ENCODE results near the gene TMEM184A.
"Not testable (repeated sequence)": the region's sequence is repeated elsewhere in the genome, so short reads cannot be mapped to it uniquely, and the experiment has no call there.

Gene TMEM184A

DNA sequence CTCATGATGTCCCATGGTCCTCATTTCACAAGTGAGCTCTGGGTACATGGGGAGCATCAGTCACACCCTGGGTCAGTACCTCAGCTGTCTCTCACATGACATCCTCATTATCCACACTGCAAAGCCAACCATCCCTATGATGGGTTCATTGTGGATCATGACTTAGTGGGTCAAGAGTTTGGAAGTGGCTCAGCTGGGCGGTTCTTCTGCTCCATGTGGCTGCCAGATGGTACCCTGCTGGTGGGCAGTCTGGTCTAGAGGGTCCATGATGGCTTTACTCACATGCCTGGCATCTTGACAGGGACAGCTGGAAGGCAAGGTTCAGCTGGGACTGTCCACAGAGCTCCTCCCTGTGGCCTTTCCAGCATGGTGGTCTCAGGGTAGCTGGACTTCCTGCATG, 33.0 kb upstream of the TMEM184A start:
- no peak for DNase-seq

DNA sequence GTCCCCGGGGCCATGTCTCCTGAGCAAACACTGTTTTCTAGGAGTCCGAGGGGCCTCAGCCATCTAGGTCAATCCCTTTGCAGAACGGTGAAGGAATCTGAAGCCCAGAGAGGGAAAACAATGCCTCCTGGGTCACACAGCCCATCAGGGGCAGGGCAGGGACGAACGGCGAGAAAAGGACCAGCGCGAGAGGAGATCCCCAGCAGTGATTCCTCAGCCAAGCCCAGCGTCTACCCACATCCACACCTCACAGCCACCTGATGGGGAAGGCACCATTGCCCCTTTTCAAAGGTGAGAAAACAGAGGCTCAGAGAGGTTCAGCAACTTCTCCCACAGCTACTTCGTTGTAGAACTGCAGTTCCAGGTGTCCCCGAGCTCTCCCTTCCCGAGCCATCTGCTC, 31.7 kb upstream of the TMEM184A start:
- no peak for DNase-seq

DNA sequence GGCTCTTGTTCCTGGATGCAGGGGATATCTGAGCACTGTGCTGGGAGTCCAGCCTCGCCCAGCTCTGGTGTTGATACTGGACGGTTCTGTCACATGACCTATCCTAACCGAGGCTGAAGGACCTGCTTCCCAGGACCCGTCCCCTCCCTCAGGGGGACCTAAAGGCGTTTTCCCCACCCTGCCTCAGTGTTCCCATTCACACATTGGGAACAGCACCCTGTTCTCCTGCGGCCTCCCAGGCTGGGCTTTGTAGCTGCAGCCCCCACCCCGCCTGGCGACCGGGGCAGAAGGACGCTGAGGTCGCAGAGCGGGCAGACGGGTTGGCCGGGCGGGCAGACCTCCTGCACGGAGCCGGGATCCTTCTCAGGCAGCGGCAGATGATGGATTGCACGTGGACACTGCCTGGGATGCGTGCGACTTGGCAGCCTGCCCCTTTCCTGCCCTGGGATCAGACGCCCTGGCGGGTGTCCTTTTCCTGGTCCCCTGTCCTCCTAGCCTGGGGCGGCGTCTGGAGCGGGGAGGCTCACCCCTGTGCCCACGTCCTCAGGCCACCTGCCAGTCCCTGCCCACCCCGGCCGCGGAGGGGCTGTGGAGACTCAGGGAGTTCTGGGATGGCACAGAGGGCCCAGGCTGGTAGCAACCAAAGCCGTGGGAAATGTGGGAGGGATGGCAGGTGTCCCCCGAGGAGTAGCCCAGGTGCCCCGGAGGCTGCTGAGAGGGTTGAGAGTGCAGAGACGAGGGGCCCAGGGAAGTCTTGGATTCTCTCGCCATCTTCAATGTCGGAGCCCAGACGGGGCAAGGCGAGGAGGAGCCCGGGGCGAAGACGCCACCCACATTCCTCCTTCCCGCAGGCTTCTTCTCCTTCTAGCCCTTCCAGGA, 31.1 kb upstream of the TMEM184A start:
- DNase-seq: no peak

DNA sequence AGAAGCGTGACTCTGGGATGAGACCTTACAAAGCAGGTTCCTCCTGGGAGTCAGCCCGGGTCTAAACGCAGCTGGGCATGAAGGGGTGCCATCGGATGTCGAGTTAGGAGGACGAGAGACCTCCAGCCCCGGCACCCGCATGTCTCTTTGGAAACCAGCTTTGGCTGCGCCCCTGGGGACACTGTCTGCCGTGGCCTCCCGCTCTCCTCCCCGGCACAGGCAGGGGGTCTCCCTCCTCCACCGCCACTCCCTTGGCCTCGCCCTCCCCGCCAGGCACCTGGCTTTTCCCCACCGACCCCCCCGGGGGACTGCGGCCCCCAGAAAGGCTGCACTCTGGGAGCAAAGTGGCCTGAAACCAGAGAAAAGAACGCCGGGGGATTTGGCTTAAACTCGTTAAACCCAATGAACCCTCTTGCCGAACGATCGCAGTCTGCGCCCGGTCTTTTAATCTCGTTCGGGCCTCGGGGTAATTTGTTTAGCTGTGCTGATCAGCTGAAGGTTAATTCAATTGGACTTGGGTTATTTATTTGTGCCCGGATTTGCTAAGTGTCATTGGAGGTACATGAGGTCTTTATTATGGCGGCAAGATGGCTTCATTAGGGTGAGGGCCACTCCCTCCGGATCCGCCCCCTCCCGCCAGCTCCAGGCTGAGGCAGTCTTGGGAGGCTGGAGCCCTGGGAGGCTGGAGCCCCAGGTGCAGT, 30.3 kb upstream of the TMEM184A start:
- no peak for DNase-seq

DNA sequence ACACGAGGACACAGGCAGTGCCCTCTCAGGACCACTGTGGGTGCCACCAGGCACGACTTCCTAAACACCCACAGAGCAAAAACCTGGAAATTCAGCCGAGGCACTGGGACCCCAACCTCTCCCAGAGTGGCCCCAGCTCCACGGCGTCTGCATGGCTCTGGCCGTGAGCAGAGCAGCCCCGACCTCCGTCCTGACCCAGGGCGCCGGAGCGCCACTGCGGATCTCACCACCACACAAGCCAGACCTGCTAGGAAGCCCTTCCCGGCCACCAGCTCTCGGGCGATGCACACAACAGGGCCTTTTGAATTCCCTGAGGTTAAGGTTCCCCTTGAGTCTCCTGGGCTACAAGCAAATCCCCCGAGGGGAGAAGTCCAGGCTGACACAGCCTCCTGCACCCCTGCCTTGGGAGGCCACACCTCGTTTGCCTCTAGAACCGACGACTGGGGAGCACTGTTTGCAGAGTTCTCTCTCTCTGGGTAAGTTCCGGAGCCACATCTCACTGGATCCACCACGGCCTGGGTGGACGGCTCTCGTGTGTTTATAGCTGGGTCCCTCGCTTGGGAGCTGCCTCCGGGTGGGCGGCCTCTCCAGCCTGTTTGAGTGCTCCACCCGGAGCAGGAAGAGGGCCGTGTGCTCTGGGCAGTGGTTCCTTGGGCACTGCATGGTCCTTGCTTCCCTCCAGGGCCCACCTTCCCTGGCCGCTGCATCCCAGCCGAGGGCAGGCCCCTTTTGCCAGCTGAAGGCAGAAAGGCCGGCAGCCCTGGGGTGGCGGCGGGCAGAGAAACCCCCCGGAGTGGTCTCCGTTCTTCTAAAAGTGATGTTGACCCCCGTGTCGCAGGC, 29.4 kb upstream of the TMEM184A start:
- no peak for DNase-seq

DNA sequence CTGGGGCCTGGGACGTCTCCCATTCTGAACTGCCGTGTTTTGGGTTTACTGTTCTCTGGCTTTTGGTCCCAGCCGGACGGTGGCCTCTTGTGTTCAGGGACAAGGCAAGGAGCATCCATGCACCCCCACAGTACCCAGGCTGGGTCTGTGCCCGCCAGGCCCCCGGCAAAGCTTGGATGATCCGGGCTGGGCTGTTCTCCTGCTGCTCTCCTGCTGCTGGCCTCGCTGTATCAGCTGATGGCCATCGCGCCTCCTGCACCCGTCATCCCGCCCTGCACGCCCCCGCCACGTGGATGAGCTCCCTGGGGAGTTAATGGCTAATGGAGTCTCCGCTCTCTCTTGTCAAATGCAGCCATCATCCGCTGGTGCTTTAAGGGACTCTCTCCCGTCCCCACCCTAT, 28.7 kb upstream of the TMEM184A start:
- no peak for DNase-seq

DNA sequence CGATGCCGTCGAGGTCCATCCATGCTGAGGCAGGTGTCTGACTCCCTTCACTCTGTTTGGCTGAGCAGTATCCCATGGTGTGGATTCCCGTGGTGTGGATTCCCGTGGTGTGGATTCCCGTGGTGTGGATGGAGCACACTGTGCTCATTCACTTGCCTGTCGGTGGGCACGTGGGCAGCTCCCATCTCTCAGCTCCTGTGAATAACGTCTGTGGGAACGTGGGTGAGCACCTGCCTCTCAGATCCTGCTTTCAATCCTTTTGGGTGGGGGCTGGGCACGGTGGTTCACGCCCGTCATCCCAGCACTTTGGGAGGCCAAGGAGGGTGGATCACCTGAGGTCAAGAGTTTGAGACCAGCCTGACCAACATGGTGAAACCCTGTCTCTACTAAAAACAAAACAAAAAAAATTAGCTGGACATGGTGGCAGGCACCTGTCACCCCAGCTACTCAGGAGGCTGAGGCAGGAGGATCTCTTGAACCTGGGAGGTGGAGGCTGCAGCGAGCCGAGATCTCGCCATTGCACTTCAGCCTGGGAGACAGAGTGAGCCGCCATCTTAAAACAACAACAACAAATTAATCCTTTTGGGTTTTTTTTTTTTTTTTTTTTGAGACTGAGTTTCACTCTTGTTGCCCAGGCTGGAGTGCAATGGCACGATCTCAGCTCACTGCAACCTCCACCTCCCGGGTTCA, 27.4 kb upstream of the TMEM184A start:
- not testable (repeated sequence) for DNase-seq

DNA sequence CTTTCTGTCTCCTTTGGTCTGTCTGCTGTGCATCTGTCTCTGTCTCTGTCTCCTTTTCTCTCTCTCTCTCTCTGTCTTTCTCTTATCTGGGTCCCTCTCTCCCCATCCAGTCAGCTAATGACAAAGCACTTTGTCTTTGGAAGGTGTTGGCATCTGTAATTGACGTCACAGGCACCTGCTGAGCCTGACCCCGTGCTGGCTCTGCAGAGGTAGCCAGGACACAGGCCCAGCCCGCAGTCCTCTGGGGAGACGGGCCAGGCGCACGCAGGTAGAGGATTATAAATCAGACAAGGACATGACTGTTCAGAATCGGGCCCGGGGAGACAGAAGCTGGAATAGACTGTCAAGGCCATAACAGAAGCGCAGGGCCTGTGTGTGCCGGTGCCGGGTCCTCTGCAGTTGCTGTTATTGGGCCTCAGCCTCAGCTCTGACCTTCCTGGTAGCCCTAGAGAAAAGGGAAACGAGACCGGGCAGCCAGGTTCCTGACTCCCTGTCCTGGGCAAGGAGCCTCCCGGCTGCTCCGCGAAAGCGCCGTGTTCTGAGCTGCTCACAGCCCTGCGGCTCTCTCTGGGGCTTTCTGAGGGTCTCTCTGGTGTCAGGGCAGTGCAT, 24.5 kb upstream of the TMEM184A start:
- no peak for DNase-seq

DNA sequence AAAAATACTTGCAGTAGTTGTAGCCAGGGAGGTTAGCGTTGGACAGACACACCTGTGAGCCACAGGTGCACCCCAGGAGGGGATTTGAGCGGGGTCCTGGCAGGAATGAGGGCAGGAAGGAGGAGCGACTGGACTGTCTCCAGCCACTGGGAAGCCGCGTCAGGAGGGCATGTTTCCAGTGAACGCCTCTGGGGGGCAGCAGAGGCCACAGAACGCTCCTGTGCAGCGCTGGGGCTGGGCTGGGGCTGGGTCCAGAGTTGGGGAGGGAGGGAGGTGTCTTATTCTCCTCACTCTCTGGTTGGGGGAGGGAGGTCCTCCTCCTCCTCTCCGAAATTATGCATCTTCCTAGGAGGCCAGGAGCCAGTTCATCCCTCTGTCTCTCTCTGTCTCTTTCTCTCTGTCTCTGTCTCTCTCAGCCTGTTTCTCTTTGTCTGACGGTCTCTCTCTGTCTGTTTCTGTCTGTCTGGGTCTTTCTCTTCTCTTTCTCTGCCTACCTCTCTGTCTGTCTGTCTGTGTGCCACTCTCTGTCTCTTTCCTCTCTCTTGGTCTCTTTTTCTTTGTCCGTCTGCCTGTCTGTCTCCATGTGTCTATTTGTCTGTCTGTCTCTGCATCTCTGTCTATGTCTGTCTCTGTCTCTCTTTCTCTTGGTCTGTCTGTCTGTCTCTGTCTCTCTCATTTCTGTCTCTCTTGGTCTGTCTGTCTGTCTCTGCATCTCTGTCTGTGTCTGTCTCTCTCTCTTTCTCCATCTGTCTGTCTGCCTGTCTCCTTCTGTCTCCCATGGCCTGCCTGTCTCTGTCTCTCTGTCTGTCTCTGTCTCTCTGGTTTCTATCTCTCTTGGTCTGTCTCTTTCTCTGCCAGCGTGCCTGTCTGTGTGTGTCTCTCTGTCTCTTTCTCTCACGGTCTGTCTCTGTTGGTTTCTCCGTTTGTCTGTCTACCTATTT, 23.7 kb upstream of the TMEM184A start:
- DNase-seq: peak; percentile 77

DNA sequence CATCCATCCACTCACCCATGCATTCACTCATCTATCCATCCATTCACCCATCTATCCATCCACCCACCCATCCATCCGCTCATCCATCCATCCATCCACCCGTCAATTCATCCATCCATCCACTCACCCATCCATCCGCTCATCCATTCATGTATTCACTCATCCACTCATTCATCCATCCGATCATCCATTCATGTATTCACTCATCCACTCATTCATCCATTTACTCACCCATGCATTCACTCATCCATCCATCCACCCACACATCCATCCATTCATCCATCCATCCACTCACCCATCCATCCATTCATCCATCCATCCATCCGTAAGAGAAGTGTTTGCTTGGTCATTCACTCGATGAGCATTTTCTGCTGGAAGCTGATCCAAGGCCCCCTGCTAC, 22.5 kb upstream of the TMEM184A start:
- no peak for DNase-seq

DNA sequence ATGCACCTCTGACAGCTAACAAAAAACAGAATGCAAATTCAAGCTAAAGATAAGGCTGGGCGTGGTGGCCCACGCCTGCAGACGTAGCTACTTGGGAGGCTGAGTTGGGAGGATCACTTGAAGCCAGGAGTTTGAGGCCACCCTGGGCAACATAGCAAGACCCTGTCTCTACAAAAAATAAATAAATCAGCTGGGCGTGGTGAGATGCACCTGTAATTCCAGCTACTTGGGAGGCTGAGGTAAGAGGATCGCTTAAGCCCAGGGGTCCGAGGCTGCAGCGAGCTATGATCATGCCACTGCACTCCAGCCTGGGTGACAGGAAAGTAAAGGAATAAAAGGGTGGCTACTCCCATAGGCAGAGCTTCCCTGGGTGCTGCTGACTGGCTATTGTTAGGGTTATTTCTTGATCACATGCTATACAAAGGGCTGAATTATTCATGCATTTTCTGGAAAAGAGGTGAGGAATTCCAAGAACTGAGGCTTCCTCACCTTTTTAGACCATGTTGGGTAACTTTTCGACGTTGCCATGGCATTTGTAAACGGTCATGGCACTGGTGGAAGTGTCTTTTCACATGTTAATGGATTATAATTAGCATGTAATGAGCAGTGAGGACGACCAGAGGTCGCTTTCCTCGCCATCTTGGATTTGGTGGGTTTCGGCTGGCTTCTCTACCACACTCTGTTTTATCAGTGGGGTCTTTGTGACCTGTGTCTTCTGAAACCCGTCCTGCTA, 20.7 kb upstream of the TMEM184A start:
- DNase-seq: no peak

DNA sequence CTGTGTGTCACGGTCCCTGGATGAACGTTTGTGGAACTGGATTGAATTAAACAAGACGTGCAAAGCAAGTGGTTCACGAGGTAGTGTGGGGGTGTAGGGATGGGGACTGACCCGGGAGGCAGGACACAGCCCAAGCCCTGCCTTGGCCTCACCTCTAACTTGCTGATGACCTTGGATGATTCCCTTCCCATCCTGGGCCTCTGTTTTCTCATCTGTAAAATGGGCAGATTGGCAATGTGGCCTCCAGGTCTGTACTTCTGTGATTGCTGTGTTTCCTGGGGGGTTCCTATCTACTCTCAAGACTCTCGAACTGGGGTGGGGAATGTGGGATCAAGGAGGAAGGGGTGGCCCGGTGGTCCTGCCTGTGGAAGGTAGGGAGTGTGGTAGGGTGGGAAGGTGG, 19.8 kb upstream of the TMEM184A start:
- no peak for DNase-seq

DNA sequence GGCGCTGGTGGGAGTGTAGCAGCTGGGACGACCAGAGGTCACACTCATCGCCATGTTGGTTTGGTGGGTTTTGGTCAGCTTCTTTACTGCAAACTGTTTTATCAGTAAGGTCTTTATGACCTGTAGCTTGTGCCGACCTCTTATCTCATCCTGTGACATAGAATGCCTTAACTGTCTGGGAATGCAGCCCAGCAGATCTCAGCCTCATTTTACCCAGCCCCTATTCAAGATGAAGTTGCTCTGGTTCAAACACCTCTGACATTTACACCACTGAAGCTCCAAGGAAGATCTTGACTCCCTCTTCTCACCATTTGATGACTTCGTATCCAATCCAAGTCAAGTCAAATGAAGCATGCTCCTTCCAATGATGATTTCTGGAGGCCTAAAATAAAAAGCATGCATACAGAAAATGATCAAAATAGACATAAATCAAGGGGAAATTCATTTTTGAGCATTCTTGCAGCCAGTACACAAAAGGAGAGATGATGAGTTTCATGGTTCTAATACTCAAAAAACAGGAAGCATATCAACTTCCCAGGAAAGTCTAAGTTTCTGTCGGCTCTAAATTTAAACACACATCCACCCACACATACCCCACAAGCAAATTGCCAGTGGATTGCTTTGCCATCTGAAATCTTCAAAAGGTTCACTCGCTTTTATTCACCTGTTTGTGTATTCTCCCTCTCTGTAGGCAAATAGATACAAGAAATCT, 16.3 kb upstream of the TMEM184A start:
- no peak for DNase-seq

DNA sequence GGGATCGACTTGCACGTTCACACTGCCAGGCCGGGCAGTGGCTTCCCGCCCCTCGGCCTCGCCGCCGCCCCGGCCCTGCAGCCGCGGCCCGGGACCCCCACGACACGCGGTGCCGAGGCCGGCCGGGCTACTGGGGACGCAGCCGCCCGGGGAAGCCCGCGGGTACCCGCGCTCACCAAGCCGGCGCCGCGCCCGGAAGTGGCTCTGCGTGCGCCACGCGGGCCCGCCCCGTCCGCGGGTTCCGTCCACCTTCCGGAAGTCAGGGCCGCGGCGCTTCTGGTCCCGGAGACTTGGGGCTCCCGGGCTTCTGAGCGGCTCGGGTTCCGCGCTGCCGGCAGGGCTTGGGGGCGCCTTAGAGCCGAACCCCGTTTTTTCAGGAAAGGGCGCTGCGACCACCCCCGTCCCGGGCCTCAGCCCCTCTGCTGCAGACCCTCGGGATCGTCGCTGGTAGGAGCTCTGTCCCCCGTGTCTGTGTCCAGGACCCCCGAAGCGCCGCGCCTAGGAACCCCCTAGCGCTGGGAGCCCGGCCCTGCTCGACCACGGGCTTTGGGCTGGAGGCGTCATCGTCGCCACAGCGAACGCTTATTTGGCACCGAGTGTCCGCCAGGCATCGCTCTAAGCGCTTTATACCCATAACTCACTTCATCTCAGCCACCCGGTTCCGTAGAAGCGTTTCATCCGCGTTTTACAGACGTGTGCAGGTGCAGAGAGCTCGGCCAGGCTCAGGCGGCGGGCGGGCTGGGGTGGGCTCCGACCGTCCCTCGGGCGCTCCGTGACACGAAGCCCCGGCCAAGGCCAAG, 14.0 kb upstream of the TMEM184A start, which contains the start of gene PSMG3:
TSS of gene PSMG3 (minus strand) at position 200 of the 800 bp plus-strand sequence. CDS start 693 bp downstream, outside the sequence.
- peak; percentile 88 for DNase-seq

DNA sequence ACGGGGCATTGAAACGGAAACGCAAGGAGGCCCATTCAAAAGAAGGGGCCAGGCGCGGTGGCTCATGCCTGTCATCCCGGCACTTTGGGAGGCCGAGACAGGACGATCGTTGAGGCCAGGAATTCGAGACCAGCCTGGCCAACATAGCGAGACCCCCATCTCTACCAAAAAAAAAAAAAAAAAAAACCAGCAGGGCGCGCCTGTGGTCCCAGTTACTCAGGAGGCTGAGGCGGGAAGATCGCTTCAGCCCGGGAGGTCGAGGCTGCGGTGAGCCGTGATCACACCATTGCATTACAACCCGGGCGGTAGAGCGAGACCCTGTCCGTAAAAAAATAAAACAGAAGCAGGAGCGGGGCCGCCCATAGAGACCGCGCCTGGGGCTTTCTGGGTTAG, 13.4 kb upstream of the TMEM184A start:
- DNase-seq: no peak

DNA sequence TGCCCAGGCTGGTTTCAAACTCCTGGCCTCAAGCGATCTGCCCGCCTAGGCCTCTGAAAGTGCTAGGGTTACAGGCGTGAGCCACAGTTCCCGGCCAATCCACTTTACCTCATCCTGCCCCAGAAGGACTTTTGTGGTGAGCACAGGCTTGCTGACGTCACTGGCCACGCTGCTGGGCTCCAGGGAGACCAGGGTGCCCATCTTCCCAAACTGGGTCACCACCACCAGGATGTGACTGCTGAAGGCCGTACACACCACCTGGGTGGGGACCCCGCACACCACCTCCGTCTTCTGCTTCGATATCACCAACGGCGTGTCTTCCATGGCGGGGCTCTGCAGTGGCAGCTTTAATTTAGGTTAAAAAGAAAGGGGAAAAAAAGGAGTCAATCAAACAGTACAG, 13.0 kb upstream of the TMEM184A start:
- DNase-seq: peak; percentile 39

DNA sequence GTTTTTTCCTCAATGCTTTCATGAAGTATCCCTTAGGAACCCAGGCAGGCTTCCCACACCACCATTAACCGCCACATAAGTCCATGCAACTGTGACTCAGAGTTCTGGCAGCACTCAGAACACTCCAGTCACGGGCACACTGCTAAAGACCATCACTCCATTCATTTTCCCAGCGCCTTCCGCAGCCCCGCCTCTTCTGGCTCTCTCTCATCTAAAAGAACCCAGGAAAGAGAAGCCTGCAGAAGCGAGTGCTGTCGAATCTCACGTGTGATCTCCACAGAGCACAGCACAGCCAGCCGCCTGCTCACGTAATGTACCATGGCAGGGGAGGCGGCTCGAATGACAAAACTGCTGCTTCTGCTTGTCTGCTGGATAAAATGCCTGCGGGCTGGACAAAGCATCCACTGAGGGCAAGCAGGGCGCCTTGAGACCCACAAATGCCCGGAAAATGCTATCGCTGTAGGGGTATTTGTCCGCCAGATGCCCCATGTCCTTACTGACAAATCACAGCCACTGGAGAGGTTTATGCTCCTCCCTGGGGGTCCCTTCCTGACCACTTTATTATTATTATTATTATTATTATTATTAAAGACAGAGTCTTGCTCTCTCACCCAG, 12.0 kb upstream of the TMEM184A start:
- no peak for DNase-seq

DNA sequence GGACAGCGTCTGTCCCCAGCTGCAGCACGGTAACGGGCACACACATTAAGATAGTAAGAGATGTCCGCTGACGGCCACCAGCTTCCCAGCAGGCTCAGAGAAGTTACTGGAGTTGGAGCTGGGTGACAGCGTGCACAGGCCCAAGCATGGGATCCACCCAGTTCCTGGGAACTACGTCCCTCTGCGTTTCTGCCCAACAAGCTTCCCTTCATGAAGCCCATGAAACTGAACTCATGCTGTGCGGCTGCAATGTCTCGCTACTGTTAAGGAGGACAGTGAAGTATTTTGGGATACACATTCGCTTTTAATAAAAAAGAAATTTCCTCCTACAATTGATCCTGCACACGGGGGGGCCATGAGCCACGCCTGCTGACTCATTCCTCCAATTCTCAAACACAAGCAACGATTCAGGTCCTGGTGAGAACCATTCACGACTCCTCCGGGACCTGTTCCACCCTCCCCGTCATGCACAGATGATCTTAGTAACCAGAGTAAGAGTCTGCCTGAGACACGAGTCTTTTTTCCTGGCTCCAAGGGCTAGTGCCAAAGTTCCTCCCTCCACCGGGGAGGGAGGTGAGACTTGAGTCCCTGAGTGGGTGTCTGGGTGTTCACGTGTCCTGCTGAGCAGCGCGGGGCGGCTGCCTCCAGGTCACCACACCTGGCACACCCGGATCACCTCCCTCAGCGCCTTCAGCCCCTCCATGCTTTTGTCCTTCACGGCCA, 11.2 kb upstream of the TMEM184A start:
- no peak for DNase-seq
